ENCODE results near the gene OR10J5. TPM values are rescaled to one million over a fixed set of nuclear protein-coding genes. Genes with fewer than 3 reads are reported as not detected.

The OR10J5 gene
- total and polyA plus RNA-seq, 2 experiments from 2014 or later: not detected

DNA sequence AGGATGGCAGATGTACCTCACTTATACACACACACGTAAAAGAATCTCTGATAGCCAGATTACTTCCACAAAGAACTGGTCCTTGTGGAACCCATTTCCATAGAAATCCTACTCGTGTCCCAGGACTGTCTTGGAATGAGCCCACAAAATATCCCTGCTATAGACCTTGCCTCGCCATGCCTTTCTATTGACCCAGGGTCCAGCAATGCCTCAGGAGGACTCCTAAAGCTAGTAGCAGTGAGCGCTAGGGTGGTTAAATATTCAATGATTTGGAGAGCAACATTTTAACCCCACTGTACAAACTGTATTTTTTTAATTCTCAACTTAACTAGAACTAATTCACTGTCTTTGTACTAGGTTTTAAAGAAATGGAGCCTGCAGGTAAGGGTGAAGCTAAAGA, 26.9 kb downstream of the OR10J5 start:
- ATAC-seq (no peak), DNase-seq (ENCODE audit: low spot score) (no peak)
- Histone ChIP-seq H3K79me2 (replicated peaks; ENCODE audit: insufficient read depth) (no peaks in the 10 kb centered on the region), H2AFZ (no peak overlapping the region), H3K36me3 (ENCODE audit: insufficient read depth) (no peaks in the 10 kb centered on the region), H3K9me2 (ENCODE audit: insufficient read depth) (no peaks in the 10 kb centered on the region), H3K4me2 (no peak overlapping the region), H3F3A (replicated peaks; ENCODE audit: low read depth) (no peaks in the 10 kb centered on the region), H3K4me3 (no peak overlapping the region), H3K27me3 (ENCODE audit: insufficient read depth) (no peaks in the 10 kb centered on the region), H3K27ac (ENCODE audit: low read depth) (no peak overlapping the region), H3K4me1 (ENCODE audit: insufficient read depth) (no peaks in the 10 kb centered on the region), H4K20me1 (replicated peaks; ENCODE audit: insufficient read depth) (no peaks in the 10 kb centered on the region)
- Mint-ChIP-seq H3K27me3 (ENCODE audit: insufficient read depth, low read depth, poor library complexity) (no peaks in the 10 kb centered on the region), H3K27ac (no peak overlapping the region), H3K9me3 (peaks cover 4% of the 10 kb centered on the region; the same call in 2 of the 3 replicates), H3K4me1 (no peaks in the 10 kb centered on the region; the same call in 2 of the 3 replicates), H3K36me3 (ENCODE audit: low read depth) (no peaks in the 10 kb centered on the region), H3K4me3 (no peak overlapping the region)
- TF ChIP-seq ZNF114 (CRISPR knock-in tag; IDR thresholded peaks at IDR 0.05) (no peak), NANOG (IDR thresholded peaks at IDR 0.05; ENCODE audit: borderline replicate concordance) (no peak), REST (IDR thresholded peaks at IDR 0.05; ENCODE audit: unreplicated experiment) (no peak), JUNB (IDR thresholded peaks at IDR 0.05; ENCODE audit: unreplicated experiment) (no peak), EZH2phosphoT487 (IDR thresholded peaks at IDR 0.05; ENCODE audit: unreplicated experiment) (no peak), POLR2AphosphoS5 (IDR thresholded peaks at IDR 0.05; ENCODE audit: low read depth) (no peak), ZNF331 (CRISPR knock-in tag; IDR thresholded peaks at IDR 0.05; ENCODE audit: low read depth) (no peak), ZNF462 (CRISPR knock-in tag; IDR thresholded peaks at IDR 0.05) (no peak), STAT1 (IDR thresholded peaks at IDR 0.05; ENCODE audit: unreplicated experiment) (no peak), CREB1 (CRISPR knock-in tag; IDR thresholded peaks at IDR 0.05; ENCODE audit: low read depth) (no peak), EZH2 (IDR thresholded peaks at IDR 0.05; ENCODE audit: low read depth, unreplicated experiment) (no peak)
- TF ChIP-seq, protein P1, sequence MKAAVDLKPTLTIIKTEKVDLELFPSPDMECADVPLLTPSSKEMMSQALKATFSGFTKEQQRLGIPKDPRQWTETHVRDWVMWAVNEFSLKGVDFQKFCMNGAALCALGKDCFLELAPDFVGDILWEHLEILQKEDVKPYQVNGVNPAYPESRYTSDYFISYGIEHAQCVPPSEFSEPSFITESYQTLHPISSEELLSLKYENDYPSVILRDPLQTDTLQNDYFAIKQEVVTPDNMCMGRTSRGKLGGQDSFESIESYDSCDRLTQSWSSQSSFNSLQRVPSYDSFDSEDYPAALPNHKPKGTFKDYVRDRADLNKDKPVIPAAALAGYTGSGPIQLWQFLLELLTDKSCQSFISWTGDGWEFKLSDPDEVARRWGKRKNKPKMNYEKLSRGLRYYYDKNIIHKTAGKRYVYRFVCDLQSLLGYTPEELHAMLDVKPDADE (IDR thresholded peaks at IDR 0.05): no peak
- TF ChIP-seq, protein P2, sequence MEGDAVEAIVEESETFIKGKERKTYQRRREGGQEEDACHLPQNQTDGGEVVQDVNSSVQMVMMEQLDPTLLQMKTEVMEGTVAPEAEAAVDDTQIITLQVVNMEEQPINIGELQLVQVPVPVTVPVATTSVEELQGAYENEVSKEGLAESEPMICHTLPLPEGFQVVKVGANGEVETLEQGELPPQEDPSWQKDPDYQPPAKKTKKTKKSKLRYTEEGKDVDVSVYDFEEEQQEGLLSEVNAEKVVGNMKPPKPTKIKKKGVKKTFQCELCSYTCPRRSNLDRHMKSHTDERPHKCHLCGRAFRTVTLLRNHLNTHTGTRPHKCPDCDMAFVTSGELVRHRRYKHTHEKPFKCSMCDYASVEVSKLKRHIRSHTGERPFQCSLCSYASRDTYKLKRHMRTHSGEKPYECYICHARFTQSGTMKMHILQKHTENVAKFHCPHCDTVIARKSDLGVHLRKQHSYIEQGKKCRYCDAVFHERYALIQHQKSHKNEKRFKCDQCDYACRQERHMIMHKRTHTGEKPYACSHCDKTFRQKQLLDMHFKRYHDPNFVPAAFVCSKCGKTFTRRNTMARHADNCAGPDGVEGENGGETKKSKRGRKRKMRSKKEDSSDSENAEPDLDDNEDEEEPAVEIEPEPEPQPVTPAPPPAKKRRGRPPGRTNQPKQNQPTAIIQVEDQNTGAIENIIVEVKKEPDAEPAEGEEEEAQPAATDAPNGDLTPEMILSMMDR (conservative IDR thresholded peaks at IDR 0.05; ENCODE audit: low read depth in 2 of 2): no peak

Measured in GM23338 (cell line).